Fibroblast of skin of right biceps (primary cell): ENCODE data around the gene ERCC5.

Experiments used
- DNase-seq: peaks from one replicate; pipeline ENCODE4 v3.0.0-alpha.2; 2013

ERCC5 gene

GRCh38 chr13:102845630-102846260 lies at the start of gene ERCC5:
Gene ERCC5, plus strand, starts transcription at chr13:102846032. Its CDS starts 235 bp downstream, at chr13:102846267.
- DNase-seq, result peak; percentile 97

GRCh38 chr13:102798581-102799425 lies 47.0 kb upstream of the ERCC5 start, which contains the start of the genes BIVM and POGLUT2:
Gene BIVM, plus strand, starts transcription at chr13:102799119. Its CDS starts 8,149 bp downstream, at chr13:102807268.
Gene POGLUT2, minus strand, starts transcription at chr13:102798976. Its CDS starts 306 bp downstream, at chr13:102798670.
- peak; percentile 92 for DNase-seq

GRCh38 chr13:102799426-102800144 lies 46.2 kb upstream of the ERCC5 start:
- DNase-seq, result no peak

- peak; percentile 85 for DNase-seq
Observed at GRCh38 chr13:102800145-102801041, 45.4 kb upstream of the ERCC5 start.

- no peak for DNase-seq
Observed at GRCh38 chr13:102805680-102806079, 40.2 kb upstream of the ERCC5 start.

GRCh38 chr13:102807699-102808098 lies 38.1 kb upstream of the ERCC5 start:
- DNase-seq, result no peak

GRCh38 chr13:102812611-102813287 lies 33.1 kb upstream of the ERCC5 start:
- DNase-seq, result peak; percentile 38

- DNase-seq, result no peak
Observed at GRCh38 chr13:102814025-102814607, 31.7 kb upstream of the ERCC5 start.

- no peak for DNase-seq
Observed at GRCh38 chr13:102814793-102815192, 31.0 kb upstream of the ERCC5 start.

- no peak for DNase-seq
Observed at GRCh38 chr13:102815788-102816187, 30.0 kb upstream of the ERCC5 start.

GRCh38 chr13:102816708-102817107 lies 29.1 kb upstream of the ERCC5 start:
- peak; percentile 42 for DNase-seq

- DNase-seq, result no peak
Observed at GRCh38 chr13:102817241-102817640, 28.6 kb upstream of the ERCC5 start.

GRCh38 chr13:102817907-102818306 lies 27.9 kb upstream of the ERCC5 start:
- peak; percentile 59 for DNase-seq

- DNase-seq, result no peak
Observed at GRCh38 chr13:102825400-102825799, 20.4 kb upstream of the ERCC5 start.

GRCh38 chr13:102825921-102826706 lies 19.7 kb upstream of the ERCC5 start:
- peak; percentile 94 for DNase-seq

- DNase-seq, result no peak
Observed at GRCh38 chr13:102830646-102831045, 15.2 kb upstream of the ERCC5 start.

GRCh38 chr13:102836471-102836870 lies 9.4 kb upstream of the ERCC5 start:
- no peak for DNase-seq

GRCh38 chr13:102838273-102838672 lies 7.6 kb upstream of the ERCC5 start:
- DNase-seq, result no peak

- DNase-seq, result no peak
Observed at GRCh38 chr13:102838982-102839381, 6.8 kb upstream of the ERCC5 start.

- peak; percentile 15 for DNase-seq
Observed at GRCh38 chr13:102839462-102839861, 6.4 kb upstream of the ERCC5 start.

- DNase-seq, result no peak
Observed at GRCh38 chr13:102845289-102845629, 573 bp upstream of the ERCC5 start.
